AG20443 (cell line): ENCODE data around the gene KLHL41.
"Not testable (repeated sequence)": the region's sequence is repeated elsewhere in the genome, so short reads cannot be mapped to it uniquely, and the experiment has no call there.

Experiments
- DNase-seq: peaks from one replicate; pipeline ENCODE4 v3.0.0; 2012; ENCODE audit warnings: low spot score, mixed read lengths

KLHL41 gene

DNA sequence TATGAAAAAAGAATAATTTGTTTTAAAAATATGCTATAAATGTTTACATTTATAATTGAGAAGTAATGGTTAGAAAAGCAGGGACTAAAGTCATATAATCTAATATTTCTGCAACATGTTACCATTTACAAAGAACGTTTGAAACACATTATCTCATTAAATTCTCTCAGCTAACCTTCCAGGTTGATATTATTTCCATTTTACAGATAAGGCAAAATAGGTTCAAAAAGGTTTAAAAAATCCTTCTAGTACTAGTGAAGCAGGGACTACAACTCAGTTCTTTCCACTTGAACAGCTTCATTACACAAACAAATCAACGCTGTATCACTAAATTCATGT lies 63.3 kb downstream of the KLHL41 start:
- DNase-seq = no peak

DNA sequence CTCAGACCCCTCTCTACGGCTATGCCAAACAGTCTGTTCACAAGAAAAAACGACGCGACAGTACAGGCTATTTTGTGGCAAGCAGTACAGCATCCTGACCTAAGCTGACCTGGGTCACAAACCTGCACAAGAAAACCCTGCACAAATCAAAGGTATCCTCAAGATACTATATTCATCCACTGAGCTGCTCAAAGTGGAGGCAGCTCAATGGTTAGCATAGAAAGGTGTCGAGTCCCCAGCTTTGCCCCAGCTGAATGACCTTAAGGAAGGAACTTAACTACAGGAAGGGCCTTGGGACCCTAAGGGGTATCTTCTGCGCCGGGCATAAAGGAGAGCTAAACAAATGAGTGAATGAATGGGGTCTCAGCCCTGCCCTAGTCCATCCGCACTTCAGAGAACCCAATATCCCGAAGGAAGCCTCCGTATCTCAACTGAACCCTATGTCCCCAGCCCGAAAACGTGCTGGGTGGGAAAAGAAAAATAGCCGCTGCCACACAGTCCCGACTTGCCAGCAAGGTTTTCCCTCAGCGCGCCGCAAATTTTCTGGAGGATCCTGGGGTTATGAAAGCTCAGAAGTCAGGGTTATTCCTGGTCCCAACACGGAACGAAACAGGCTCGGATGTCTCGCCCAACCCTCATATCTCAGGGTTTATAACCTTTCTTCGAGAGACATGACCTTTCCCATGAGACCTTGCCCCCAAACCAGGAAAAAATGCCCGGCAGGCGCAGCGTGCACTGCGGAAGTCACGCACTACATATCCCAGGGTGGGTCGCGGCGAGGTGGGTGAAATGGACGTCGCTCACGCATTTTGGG lies 63.9 kb downstream of the KLHL41 start, which contains the start of gene FASTKD1:
Gene FASTKD1 (minus strand): TSS at position 706 of the 814 bp plus-strand sequence. CDS start 1,836 bp downstream, outside the sequence.
- peak; percentile 94 for DNase-seq

DNA sequence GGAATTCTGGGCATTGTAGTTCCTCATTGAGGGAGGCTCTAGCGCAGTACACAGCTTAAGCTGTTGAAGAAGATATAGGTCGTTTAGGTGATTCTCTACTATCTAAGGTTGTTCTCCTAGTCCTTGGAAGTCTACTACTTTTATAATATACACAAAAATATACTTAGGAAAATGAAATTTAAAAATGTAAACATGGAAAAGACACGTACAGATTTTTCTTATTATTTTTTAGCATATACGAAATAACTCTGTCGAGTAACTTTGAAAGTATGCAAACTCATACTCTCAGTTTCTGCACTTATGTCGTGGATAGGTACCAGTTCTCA lies 64.4 kb downstream of the KLHL41 start:
- DNase-seq = no peak

DNA sequence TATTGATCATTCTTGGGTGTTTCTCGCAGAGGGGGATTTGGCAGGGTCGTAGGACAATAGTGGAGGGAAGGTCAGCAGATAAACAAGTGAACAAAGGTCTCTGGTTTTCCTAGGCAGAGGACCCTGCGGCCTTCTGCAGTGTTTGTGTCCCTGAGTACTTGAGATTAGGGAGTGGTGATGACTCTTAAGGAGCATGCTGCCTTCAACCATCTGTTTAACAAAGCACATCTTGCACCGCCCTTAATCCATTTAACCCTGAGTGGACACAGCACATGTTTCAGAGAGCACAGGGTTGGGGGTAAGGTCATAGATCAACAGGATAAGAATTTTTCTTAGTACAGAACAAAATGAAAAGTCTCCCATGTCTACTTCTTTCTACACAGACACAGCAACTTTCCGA lies 65.0 kb downstream of the KLHL41 start:
- not testable (repeated sequence) for DNase-seq

DNA sequence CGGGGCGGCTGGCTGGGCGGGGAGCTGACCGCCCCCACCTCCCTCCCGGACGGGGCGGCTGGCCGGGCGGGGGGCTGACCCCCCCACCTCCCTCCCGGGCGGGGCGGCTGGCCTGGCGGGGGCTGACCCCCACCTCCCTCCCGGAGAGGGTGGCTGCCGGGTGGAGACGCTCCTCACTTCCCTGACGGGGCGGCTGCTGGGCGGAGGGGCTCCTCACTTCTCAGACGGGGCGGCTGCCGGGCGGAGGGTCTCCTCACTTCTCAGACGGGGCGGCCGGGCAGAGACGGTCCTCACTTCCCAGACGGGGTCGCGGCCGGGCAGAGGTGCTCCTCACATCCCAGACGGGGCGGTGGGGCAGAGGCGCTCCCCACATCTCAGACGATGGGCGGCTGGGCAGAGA lies 65.8 kb downstream of the KLHL41 start:
- not testable (repeated sequence) for DNase-seq
